Measurements from ENCODE around the gene C17orf107.

DNA sequence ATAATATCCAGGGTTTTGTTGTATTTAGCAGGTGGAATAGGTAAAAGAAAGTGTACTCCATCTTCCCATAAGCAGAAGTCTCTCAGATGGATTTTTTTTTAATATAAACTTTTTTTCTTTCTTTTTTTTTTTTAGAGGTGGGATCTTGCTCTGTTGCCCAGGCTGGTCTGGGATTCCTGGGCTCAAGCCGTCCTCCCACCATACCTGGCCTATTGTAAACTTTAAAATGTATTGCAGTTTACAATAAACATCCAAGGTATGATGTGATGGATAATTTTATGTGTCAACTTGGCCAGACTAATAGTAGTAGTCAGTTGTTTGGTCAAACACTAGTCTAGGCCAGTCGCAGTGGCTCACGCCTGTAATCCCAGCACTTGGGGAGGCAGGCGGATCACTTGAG is 22.0 kb downstream of the C17orf107 start:
- TF ChIP-seq CTCF (IDR thresholded peaks at IDR 0.05) (no peak), JUND (IDR thresholded peaks at IDR 0.05) (no peak), RFX5 (IDR thresholded peaks at IDR 0.05; ENCODE audit: low read length) (no peak), REST (IDR thresholded peaks at IDR 0.05; ENCODE audit: low read depth, low read length) (no peak), POLR2AphosphoS5 (IDR thresholded peaks at IDR 0.05; ENCODE audit: low read depth, low read length) (no peak), CHD2 (IDR thresholded peaks at IDR 0.05; ENCODE audit: low read length, partially characterized antibody) (no peak)
